Dedifferentiated amniotic fluid mesenchymal stem cell (primary cell): ENCODE measurements around the gene TUBB6.

Source experiments
- DNase-seq: peaks from one replicate; pipeline ENCODE4 v3.0.0-alpha.2; 2016; ENCODE audit errors: extremely low spot score

The TUBB6 gene

GRCh38 chr18:12314591-12315305 lies 6.7 kb downstream of the TUBB6 start:
- no peak for DNase-seq

DNA sequence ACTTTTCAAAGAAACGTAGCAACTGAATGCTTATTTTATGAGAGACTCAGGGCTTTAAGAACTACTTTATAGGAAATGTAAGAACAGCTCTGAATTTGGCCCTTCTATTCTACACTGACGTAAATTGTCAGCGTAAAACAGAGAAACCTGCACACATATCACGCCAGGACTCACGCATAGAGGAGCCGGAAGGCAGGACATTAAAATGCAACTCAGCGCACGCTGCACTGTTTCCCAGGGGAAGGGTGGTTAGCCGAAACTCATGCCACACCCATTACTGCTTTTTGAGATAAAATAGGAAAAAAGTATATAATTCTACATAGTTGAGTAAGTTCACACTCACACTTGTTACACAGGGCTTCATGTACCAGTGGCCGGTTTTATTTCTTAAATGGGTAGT lies 7.4 kb downstream of the TUBB6 start:
- no peak for DNase-seq

DNA sequence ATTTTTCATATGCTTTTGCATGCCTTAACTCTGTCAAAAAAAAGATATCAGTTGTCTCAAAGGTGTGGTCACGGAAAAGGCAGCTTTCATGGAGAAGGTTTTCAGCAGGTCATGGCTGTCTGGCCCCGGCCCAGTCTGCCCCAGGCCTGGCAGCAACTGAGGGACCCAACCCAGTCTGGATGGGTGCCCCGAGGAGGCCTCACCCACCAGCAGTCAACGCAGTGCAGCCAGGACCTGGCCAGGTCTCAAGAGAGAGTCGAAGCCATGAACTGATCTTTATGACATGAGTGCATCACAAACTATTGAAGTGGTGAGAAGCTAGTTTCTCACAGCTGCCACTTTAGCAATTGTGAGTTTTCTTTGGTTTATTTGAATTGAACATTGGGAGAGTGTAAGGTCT lies 7.9 kb downstream of the TUBB6 start:
- no peak for DNase-seq

DNA sequence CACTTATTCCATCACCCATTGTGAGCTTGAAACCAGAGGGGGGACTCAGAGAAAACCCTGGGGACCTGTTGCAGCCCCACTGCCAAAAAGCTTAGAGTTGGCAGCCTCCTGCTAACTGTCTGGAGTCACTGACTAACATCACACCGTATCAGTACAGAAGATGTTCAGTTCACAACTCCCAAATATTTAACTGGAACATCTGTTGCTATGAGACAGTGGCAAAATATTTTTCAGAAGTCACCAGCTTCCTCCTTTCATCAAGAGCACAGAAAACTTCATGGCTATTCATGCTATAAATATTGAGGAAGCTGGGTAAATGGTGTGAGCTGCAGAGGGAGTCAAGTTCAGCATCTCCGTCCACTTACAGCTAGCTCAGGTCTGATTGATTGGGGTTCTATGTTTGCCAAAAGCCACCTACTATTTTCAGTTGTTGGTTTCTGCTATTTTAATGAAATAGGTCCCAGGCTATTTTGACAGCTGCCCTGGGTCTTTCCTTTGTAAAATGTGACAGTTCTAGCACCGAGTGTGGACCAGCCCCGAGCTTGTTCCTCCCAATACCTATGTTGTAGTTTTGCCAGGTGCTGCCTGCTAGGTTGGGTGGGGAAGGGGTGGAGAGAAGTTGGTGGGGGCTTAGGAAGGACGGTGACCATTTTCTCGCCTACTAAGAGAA lies 9.8 kb downstream of the TUBB6 start:
- no peak for DNase-seq

DNA sequence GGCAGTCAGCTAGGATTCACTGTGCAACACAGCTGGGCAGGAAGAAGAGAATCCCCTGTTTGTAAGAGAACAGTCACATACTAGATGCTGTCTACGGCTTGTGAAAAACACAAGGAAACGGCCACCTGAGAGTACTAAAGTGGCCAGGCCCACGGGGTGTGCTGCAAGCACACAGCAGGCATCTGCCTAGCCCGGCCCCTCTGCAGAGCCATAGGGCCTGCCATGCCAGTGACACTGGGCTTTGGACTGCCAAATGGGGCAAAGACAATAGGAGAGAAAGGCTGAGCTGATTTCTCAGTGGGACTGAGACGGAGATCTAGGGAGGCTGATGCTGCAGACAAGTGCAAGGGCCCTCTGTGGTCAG lies 10.3 kb downstream of the TUBB6 start:
- DNase-seq = no peak

GRCh38 chr18:12318857-12319256 lies 10.8 kb downstream of the TUBB6 start:
- no peak for DNase-seq

- no peak for DNase-seq
Observed at GRCh38 chr18:12321333-12321732, 13.3 kb downstream of the TUBB6 start.

- no peak for DNase-seq
Observed at GRCh38 chr18:12324991-12325725, 17.1 kb downstream of the TUBB6 start.

- no peak for DNase-seq
Observed at GRCh38 chr18:12325726-12326245, 17.7 kb downstream of the TUBB6 start.

DNA sequence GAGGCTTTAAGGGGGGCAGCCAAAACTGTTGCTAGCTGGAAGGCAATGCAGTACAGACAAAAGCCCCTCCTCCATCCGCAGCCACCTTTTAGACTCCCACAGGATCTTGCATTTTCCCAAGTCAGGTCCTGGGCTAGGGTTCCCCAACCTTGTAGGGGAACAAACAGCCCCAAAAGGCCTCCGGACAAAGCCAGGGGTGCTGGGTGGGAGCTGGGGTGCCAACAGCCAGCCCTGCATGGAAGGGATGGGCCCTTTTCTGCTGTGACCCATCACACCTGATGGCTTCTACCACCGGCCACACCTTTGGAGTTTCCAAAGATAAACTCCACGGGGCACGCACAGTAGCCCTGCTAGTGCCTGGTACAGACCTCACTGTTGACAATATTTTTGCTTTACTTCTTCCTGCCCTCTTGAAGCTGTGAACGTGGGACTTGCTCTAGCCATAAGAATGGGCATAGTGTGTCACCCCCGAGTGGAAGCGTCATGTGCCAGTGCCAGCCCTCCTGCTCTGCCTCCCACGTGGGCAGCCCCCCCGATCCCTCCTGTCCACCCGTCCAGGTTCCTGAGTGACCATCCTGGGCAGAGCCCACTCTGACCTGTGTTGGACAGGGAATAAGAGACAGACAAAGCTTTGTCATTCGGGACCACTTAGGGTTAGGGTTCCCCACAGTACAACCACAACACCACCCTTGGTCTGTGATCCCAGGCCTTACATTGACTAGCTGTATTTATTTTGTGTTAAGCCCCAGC lies 18.8 kb downstream of the TUBB6 start:
- DNase-seq = no peak

DNA sequence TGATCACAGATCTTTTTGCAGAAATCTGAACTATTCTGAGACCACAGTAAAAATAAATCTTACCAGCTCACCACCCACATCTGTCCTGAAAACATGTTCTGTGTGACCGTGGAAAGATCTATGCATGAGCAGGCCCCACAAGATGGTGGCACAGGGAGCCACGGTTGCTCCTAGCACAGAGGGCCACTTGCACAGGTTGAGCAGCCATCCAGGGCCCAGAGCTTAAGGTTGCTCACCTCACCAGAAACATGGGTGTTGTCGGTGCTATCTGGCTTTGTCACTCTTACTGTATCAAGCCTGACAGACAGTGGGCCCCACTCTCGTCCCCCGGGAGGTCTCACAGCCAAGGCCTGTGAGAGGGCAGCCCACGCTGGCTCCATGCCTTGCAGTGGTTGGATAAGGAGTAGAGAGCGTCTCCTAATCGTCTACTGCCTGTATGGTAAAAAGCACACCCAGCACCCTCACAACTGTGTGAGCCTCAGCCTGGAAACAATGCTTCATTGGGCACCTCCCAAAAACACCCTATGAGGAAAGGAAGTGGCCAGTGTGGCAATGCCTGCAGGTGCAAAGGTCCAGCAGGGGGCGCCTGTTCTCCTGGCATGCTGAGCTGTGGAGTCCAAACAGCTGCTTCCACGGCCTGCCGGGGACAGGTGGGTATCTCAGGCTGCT lies 19.6 kb downstream of the TUBB6 start:
- peak; percentile 61 for DNase-seq

DNA sequence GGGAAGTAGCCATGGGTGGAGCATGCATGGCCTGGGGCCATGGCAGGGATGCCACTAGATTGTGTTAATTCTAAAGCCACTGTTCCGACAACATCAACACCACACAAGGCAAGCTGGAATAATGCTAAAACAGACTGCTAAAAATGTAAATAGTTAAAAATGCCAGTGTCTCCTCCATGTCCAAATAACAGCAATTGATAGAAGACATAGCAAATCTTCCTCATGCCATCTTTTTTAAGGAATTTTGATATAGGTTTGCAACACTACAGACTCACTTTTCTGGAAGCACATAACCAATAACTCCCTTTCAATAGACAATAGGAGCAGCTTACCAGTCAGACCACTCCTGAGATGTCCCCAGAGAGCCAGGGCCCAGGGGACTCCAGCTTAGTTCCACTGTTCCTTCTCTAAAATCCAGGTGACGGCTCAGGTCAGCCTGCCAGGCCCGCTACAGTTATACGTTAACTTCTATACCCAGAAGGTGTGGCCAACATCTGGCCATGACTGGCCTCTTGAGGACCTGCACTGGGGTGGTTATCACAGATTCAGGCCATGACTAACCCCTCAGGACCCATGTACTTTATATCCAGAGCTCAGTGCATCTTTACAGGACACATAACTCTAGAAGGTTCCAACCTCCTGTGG lies 20.3 kb downstream of the TUBB6 start:
- no peak for DNase-seq

DNA sequence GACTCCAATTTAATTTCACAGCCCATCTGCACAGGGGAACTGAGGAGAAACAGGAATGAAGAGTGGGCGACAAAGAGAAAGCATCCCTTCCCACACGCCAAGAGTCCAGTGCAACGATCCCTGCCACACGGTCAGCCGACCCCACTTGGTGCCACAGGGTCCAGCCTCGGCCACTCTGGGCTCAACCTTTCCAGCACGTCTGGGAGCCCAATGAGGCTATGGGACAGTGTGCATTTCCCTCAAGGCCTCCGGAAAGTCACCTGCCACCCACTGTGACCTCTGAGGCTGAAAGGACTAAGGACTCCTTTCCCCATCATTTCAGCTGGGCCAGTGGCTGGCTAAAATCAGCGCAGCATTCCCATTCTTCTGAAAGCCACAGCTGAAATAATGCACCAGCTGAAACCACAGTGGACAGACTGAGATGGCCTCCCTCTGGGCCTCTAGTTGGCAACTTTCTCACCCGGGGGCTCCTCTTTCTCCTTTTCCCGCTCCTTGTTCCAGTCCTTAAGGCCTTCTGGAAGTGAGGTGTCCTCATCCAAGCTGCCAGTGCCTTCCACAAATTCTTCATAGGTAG lies 21.2 kb downstream of the TUBB6 start:
- no peak for DNase-seq

GRCh38 chr18:12330766-12331165 lies 22.7 kb downstream of the TUBB6 start:
- DNase-seq = no peak

DNA sequence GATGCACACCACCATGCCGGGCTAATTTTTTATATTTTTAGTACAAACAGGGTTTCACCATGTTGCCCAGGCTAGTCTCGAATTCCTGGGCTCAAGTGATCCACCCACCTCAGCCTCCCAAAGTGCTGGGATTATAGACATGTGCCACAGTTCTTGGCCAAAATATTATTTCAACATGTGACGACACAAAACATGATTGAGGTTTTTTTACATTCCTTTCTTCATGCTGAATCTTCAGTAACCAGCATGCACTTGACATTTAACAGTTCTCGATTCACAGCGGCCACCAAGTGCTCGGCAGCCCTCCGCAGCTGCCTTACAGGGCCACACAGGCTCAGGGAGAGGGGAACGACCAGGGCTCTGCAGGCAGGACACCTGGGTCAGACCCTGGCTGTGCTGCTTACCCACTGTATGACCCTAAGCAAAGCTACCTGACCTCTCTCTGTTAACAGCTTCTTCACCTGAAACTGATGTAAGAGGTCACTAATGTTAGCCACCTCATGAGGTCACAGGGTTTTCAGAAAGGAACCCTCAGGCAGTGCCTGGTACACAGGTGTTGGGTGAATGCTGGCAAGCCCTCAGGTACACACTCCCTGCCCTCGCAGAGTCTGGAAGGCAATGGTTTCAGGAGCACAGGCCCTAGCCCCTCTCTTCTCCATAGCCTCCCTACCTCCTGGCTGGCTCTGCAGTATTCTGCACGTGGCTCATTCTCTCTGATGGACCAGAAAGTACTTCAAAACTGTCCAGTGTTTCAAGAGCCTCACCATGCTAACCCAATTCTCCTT lies 25.7 kb downstream of the TUBB6 start:
- DNase-seq = no peak

DNA sequence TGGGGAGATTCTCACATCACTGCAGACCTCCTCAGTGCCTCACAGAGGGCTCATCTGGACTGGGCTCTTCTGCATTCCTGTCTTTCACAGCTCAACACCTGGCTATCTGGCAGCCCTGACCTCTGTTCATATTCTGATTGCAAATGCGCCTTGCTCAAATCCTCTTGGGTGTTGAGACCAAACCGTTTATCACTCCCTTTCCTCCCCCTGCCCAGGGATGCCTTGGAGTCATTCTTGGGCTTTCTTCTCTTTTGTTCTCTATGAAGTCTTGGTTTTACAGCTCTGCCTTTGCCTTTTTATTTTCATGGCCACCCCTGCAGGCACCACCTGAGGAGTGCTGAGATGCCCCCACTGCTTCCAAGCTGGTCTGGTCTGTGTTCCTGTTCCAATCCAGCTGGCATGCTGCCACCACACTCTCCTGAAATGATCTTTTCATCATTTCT lies 26.3 kb downstream of the TUBB6 start:
- DNase-seq = no peak

- no peak for DNase-seq
Observed at GRCh38 chr18:12334863-12335262, 26.8 kb downstream of the TUBB6 start.

DNA sequence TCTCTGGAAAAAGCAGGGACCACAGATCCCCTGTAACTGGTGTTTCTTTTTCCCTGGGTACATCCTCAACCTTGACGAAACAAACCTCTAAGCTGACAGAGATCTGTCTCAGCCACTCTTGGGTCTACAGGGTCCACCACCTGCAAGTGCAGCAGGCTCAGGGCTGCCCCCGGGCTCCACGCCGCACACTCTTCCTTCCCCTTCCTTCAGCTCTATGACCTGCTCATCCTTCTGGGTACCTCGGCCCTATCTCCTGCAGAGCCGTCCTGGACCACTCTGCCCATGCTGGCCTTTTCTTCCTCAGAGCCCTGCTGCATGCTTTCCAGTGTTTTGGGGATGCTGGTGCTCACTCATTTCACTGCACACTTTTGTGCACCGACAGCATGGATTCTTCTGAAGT lies 27.5 kb downstream of the TUBB6 start:
- DNase-seq = no peak

GRCh38 chr18:12336171-12336613 lies 28.2 kb downstream of the TUBB6 start:
- no peak for DNase-seq

- no peak for DNase-seq
Observed at GRCh38 chr18:12336887-12337286, 28.8 kb downstream of the TUBB6 start.
